Aorta (tissue), 5 donors: ENCODE data around the gene UBR2. TPM values are rescaled to one million over a fixed set of nuclear protein-coding genes. Genes with fewer than 3 reads are reported as not detected.
A peak's percentile ranks its signal among the peaks of the same experiment; 100 is the strongest.
"Not testable (repeated sequence)": the region's sequence is repeated elsewhere in the genome, so short reads cannot be mapped to it uniquely, and the experiment has no call there.

Experiments
- ATAC-seq: fragments of 200-7000 bp; cut with Tn5 transposase; one replicate; pipeline ENCODE4 v1.9.1; 2022; ENCODE audit warnings: moderate library complexity; ENCODE audit not compliant: low FRiP score
- DNase-seq, 2 donors: peaks; one replicate each; pipeline ENCODE4 v3.0.0-alpha.2; 2020
- H3K27ac ChIP-seq, 2 donors: one replicate each; pipeline ENCODE4 v1.5.1; 2013; ENCODE audit warnings: low read length in 2 of 2, mild to moderate bottlenecking in 2 of 2, moderate library complexity in 2 of 2, control low read depth in 1 of 2, inconsistent platforms in 1 of 2, low read depth in 1 of 2
- H3K27me3 ChIP-seq, 2 donors: one replicate each; pipeline ENCODE4 v1.6.1; 2013; ENCODE audit warnings: control low read depth in 1 of 2, low read length in 1 of 2, mild to moderate bottlenecking in 1 of 2, moderate library complexity in 1 of 2; ENCODE audit not compliant: insufficient read depth in 2 of 2, control insufficient read depth in 1 of 2
- H3K36me3 ChIP-seq, 2 donors: one replicate each; pipeline ENCODE4 v1.6.1; 2013; ENCODE audit warnings: control low read depth in 1 of 2, low read length in 1 of 2, mild to moderate bottlenecking in 1 of 2; ENCODE audit not compliant: insufficient read depth in 2 of 2, control insufficient read depth in 1 of 2
- H3K4me1 ChIP-seq, 2 donors: one replicate each; pipeline ENCODE4 v1.6.1; 2013; ENCODE audit warnings: low read length in 2 of 2, control low read depth in 1 of 2, mild to moderate bottlenecking in 1 of 2, moderate library complexity in 1 of 2; ENCODE audit not compliant: insufficient read depth in 2 of 2, control insufficient read depth in 1 of 2
- H3K4me3 ChIP-seq, 2 donors: one replicate each; pipeline ENCODE4 v1.5.1; 2013; ENCODE audit warnings: low read length in 2 of 2, control low read depth in 1 of 2, mild to moderate bottlenecking in 1 of 2
- H3K9me3 ChIP-seq: one replicate; pipeline ENCODE4 v1.6.1; 2013; ENCODE audit warnings: mild to moderate bottlenecking, low read length; ENCODE audit not compliant: control insufficient read depth
- WGBS, 2 donors: extraction: QIAGEN DNeasy Blood & Tissue Kit; methylation state at CpG; one replicate each; pipeline ENCODE4 v1.1.7; 2013; 5-methylcytosine and 5-hydroxymethylcytosine counted together
- intact Hi-C, 2 donors: fragments of 100-400 bp; cut with DNase I; formaldehyde crosslinking; loops; one replicate each; pipeline versions ENCODE4 v1.14.2 to v1.15.0; 2022
- polyA plus RNA-seq, 2 donors: library from polyadenylated mRNA; stranded (reverse); fragments of 200-250 nt; gene quantifications; one replicate each; pipeline ENCODE4 v1.2.3, GENCODE V29; 2013
- total RNA-seq, 2 donors: library from RNA; stranded (reverse); fragmentation: NEBNext Ultra II Directional; extraction: Animal tissue kit (Norgen Biotek cat#: 25700); gene quantifications; one replicate each; pipeline ENCODE4 v1.2.1, GENCODE V29; 2021
- donor health status: healthy with polysubstance abuse.
- donor health status: Bipolar disorder and iron deficiency.
- donor health status: DM: no; HTN: no; CAD: no.
- donor health status: DM: no; HTN: no; CAD: no.
- donor health status: DM: yes; HTN: yes; CAD: no.

The UBR2 gene
- total and polyA plus RNA-seq, 4 donors, result 6.5 to 38.8 (median 22.4) TPM

DNA sequence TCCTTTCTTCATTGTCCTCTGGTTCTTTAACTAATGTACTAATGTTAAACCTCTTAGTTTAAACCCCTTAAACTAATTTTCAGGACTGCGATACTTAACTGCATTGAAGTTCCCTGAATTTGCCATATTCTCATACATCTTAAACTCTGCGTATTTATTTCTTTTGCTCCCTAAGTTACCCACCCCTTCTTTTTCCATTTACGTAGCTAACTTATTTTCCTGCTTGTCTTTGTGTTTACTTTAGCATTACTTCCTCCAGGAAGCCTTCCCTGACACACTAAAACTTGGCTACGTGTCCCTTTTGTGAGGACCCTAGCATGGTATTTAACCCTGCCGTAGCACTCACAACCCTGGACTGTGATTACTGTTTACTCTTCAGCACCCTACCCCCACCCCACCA, 79.0 kb downstream of the UBR2 start:
- no peaks in the 10 kb centered on the region for H3K4me1 ChIP-seq
- ATAC-seq, result no peak
- 82 to 85% methylated on average over 5 of the region's 5 CpGs for WGBS, 2 donors
- no peak overlapping the region for H3K27ac ChIP-seq
- intact Hi-C loops, result no loop called here
- H3K9me3 ChIP-seq, result no peaks in the 10 kb centered on the region
- H3K4me3 ChIP-seq, result no peak overlapping the region
- peaks cover 3 to 5% of the 10 kb centered on the region in 2 donors for H3K36me3 ChIP-seq
- no peak for DNase-seq
- no peaks in the 10 kb centered on the region for H3K27me3 ChIP-seq

DNA sequence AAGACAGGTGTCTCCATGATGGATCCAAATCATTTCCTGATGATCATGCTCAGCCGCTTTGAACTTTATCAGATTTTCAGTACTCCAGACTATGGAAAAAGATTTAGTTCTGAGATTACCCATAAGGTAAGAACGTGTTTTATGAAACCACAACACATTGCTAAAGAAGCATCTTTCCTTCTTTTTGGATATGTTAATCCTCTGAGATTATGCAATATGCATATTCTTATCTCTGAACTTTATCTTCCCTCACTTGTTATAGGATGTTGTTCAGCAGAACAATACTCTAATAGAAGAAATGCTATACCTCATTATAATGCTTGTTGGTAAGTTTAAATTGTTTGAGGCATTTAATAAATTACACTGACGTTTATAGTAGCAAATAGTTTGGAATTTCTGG, 80.4 kb downstream of the UBR2 start:
- no peak for ATAC-seq
- Histone ChIP-seq H3K4me3 (no peak overlapping the region), H3K4me1 (no peaks in the 10 kb centered on the region), H3K27ac (no peak overlapping the region), H3K9me3 (no peaks in the 10 kb centered on the region), H3K27me3 (no peaks in the 10 kb centered on the region), H3K36me3 (peaks cover 3 to 5% of the 10 kb centered on the region in 2 donors)
- 83 to 84% methylated on average over 3 of the region's 3 CpGs for WGBS, 2 donors
- DNase-seq, result no peak
- intact Hi-C loops, result no loop called here

DNA sequence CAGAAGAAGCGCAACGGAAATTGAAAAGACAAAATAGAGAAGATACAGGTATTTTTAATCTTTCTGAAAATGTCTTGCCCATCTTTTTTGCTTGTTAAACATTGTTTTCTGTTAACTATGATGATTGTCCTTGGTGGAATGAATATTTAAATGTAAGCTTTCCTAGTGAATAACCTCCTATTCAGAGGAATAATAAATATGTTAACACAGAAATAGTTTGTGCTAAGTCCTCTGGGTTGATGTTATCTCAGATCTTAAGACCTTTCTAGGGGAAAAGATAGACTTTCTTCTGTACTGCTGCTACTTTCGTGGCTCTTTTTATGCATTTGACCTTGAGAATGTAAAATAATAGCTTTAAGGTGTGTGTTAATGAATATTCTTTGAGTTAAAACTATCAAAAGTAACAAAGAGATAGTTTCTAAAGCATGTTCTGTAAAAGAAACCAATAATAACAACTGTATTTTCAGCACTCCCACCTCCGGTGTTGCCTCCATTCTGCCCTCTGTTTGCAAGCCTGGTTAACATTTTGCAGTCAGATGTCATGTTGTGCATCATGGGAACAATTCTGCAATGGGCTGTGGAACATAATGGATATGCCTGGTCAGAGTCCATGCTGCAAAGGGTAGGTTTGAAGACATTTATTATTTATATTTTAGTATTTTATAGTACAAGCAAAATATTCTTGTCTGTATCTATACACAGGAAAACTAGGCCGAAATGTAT, 88.4 kb downstream of the UBR2 start:
- Histone ChIP-seq H3K27me3 (no peaks in the 10 kb centered on the region), H3K9me3 (no peaks in the 10 kb centered on the region), H3K36me3 (peaks cover 0 to 2% of the 10 kb centered on the region in 2 donors), H3K4me3 (no peak overlapping the region), H3K27ac (no peak overlapping the region), H3K4me1 (no peaks in the 10 kb centered on the region)
- ATAC-seq (no peak), DNase-seq (no peak)
- 81 to 82% methylated on average over 5 of the region's 5 CpGs for WGBS, 2 donors
- intact Hi-C loops, result no loop called here

DNA sequence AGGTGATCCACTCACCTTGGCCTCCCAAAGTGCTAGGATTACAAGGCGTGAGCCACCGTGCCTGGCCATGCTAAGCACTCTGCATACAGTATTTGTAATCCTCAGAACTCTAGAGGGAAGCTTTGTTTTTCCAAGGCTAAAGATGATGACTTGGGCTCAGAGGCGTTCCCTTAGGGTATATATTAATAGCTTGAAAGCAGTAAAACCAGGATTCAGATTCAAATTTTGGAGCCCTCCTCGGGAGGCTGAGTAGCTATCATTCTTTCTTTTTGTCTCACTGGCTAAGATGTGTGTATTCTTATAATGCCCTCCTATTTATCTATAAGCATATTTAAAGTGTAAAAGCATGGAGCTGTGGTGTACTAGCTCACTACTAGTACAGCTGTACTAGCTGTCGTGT, 90.0 kb downstream of the UBR2 start:
- no peaks in the 10 kb centered on the region for H3K4me1 ChIP-seq
- H3K27me3 ChIP-seq, result no peaks in the 10 kb centered on the region
- no peaks in the 10 kb centered on the region for H3K9me3 ChIP-seq
- no peak overlapping the region for H3K4me3 ChIP-seq
- no peak overlapping the region for H3K27ac ChIP-seq
- 83 to 88% methylated on average over 5 of the region's 5 CpGs for WGBS, 2 donors
- ATAC-seq (no peak), DNase-seq (no peak)
- intact Hi-C loops, result no loop called here
- H3K36me3 ChIP-seq, result peaks cover 0 to 2% of the 10 kb centered on the region in 2 donors

DNA sequence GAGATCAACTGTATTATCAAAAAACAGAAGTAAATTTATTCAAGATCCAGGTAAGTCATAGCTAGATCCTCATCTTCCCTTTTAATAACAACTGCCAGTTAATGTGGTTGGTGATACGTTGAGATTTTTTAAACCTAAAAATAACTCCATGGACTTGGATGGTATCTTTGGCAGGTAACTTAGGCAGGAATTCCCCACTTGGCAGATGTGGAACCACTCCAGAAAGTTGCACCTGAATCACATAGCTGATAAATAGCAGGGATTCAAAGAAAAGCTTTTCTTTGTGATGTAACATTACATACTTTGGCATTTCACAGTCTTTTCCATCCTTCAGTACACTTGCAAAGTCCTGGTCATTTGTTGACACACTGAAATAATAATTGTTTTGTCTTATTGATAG, 96.0 kb downstream of the UBR2 start:
- ATAC-seq, result no peak
- intact Hi-C loops, result loop anchor here in 1 of 2 donors (2.0 to 5.0 kb wide), 2 partner anchors 67 to 217 kb away; partner anchors contain the start of gene RPL7L1
- WGBS, 2 donors, result 4 to 6% methylated on average over 1 of the region's 1 CpG

DNA sequence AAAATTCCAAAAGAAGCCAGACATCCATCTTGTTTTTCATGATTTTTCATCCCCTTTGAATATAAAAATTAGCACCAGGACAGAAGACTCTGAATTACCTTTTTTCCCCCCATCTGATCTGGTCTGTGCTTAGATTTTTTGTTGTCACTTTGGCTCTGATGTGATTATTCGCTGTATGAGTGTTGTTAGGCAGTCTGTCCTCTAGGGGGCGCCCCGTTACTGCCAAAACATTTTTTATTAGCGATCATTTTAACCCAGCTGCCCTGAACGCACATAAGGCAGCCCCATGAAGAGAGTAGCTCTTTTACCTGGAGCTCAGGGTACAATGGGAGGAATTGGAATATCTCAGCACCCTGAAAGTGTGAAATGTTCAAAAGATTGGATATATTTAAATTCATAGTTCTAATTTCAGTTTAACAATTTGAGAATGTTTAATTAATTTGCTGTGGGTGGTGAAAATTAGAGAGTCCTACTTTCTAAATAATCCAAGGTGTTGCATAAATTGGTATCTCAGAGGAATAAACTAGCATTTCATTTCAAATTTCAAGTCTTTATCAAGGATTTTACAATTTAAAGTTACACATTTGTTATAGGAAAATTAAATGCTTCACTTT, 97.8 kb downstream of the UBR2 start:
- DNase-seq (peak; percentile 82 to 90), ATAC-seq (peak; percentile 90)
- intact Hi-C loops, result loop anchor here (1.0 to 5.0 kb wide), 4 partner anchors 65 to 216 kb away; partner anchors contain the start of gene RPL7L1 (in 1 of the 2)
- no peak overlapping the region for H3K4me3 ChIP-seq
- WGBS, 2 donors, result 0 to 1% methylated on average over 5 of the region's 5 CpGs
- no peak overlapping the region for H3K27ac ChIP-seq
- H3K36me3 ChIP-seq, result peaks cover 6 to 8% of the 10 kb centered on the region in 2 donors
- H3K4me1 ChIP-seq, result no peaks in the 10 kb centered on the region
- no peaks in the 10 kb centered on the region for H3K27me3 ChIP-seq
- H3K9me3 ChIP-seq, result no peaks in the 10 kb centered on the region

More for the DNA sequence above, 96.0 kb downstream of the UBR2 start:
- H3K27me3 ChIP-seq, result no peaks in the 10 kb centered on the region
- H3K4me3 ChIP-seq, result no peak overlapping the region
- no peak overlapping the region for H3K27ac ChIP-seq
- H3K9me3 ChIP-seq, result no peaks in the 10 kb centered on the region
- no peaks in the 10 kb centered on the region for H3K4me1 ChIP-seq
- H3K36me3 ChIP-seq, result peaks cover 6 to 8% of the 10 kb centered on the region in 2 donors
- DNase-seq, result no peak

DNA sequence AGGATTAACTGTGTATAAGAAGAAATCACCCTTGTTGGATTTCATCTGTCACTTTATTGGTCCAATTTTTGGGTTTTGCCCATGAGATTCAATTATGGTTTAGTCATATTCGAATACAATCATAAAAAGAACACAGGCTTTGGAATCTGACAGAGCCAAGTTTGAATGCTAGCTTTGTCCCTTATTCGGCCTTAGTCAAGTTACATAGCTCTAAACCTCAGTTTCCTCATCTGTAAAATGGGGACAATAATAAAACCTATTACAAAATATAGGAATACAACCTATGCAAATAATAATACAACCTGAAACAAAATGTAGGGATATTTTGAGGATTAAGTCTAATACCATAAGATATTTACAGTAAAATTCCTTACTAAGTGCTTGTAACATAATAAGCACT, 100.9 kb downstream of the UBR2 start:
- ATAC-seq (no peak), DNase-seq (no peak)
- peaks cover 6 to 13% of the 10 kb centered on the region in 2 donors for H3K36me3 ChIP-seq
- no peak overlapping the region for H3K4me3 ChIP-seq
- no peaks in the 10 kb centered on the region for H3K27me3 ChIP-seq
- WGBS, 2 donors, result 90 to 92% methylated on average over 2 of the region's 2 CpGs
- H3K9me3 ChIP-seq, result no peaks in the 10 kb centered on the region
- intact Hi-C loops, result loop anchor here in 1 of 2 donors (5.0 kb wide), 1 partner anchor 213 kb away; the partner anchor contains the start of gene RPL7L1
- H3K4me1 ChIP-seq, result no peaks in the 10 kb centered on the region
- no peak overlapping the region for H3K27ac ChIP-seq

DNA sequence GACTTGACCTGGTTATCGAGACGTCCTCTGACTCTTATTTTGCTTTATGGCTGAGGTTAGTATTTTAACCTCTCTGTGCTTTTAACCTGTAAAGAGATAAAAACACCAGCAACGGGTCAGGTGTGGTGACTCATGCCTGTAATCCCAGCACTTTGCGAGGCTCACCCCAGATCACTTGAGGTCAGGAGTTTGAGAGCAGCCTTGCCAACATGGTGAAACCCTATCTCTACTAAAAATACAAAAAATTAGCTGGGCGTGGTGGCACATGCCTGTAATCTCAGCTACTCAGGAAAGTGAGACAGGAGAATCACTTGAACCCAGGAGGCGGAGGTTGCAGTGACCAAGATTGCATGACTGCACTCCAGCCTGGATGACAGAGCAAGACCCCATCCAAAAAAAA, 110.5 kb downstream of the UBR2 start:
- DNase-seq, ATAC-seq, H3K27me3 ChIP-seq, H3K9me3 ChIP-seq, H3K4me3 ChIP-seq, H3K27ac ChIP-seq, intact Hi-C loops, H3K4me1 ChIP-seq: not testable (repeated sequence)
- 84% methylated on average over 6 of the region's 6 CpGs for WGBS, 2 donors
- peaks cover 12 to 16% of the 10 kb centered on the region in 2 donors for H3K36me3 ChIP-seq

DNA sequence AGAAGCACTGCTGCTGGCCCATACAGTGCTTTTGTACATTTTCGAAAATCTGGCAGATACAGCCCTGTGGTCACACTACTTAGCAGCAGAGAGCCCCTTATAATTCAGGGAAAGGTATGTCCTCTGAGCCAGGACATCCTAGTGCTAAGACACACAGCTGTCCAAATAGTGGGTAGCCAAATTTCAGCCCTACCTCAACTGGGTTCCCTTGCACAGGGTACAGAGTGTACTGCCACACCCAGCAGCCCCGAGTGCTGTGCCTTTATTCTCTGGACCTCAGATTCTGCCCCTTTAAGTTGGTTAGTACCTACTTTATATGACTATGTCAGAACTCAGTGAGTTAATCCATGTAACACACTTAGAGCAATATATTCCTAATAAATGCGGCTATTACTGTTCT, 111.0 kb downstream of the UBR2 start:
- intact Hi-C loops, result no loop called here
- H3K4me1 ChIP-seq, result no peaks in the 10 kb centered on the region
- H3K9me3 ChIP-seq, result no peaks in the 10 kb centered on the region
- peaks cover 12% of the 10 kb centered on the region in 2 donors for H3K36me3 ChIP-seq
- no peak overlapping the region for H3K4me3 ChIP-seq
- no peak for DNase-seq
- 86 to 88% methylated on average over 3 of the region's 3 CpGs for WGBS, 2 donors
- no peak overlapping the region for H3K27ac ChIP-seq
- H3K27me3 ChIP-seq, result no peaks in the 10 kb centered on the region
- ATAC-seq, result no peak
